CD4-positive, alpha-beta T cell treated with Interferon gamma for 1 hour (primary cell): ENCODE measurements around the gene TTYH1.

Source experiments
- DNase-seq: peaks from one replicate; pipeline ENCODE4 v3.0.0-alpha.2; 2020

The TTYH1 gene

DNA sequence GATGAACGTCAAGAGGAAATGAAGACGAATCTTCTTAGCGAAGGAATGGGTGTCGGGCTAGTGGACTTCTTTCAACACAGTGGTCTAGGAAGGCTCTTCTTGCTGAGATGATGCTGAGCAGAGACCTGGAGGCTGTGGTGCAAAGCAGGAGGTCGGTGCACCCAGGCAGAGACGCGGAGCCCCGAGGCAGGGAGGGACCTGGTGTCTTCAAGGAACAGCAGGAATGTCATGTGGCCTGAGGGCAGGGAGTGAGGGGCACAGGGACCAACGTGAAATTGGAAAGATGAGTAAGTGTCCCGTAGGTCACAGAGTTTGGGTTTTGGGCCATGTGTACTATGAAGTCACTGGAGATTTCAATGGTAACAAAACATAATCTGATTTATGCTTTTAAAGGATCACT lies 69.2 kb downstream of the TTYH1 start:
- no peak for DNase-seq

DNA sequence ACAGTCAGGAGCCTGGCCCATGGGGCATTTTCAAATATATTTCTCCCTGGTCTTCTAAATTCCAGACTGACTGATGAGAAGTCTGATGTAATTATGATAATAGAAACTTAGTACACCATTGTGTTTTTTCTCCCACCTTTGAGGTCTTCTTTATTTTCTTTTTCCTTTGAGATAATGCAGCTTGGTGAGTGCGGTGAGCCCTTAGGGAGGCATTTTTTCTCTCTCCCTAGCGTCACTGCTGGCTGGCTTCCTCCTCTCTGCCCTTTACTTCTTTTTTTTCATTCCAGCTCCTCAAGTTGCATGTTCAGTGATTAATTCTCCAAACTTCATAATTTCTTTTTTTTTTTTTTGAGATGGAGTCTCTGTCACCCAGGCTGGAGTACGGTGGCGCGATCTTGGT lies 70.6 kb downstream of the TTYH1 start:
- no peak for DNase-seq
